ENCODE data around the gene DNAJC21. TPM values are rescaled to one million over a fixed set of nuclear protein-coding genes. Genes with fewer than 3 reads are reported as not detected.
A peak's percentile ranks its signal among the peaks of the same experiment; 100 is the strongest.

Gene DNAJC21
- total and polyA plus RNA-seq, 12 donors = 30.4 to 58.9 (median 48.8) TPM

- intact Hi-C loops (cut with DNase I) = loop anchor here in 3 of 10 donors (10.0 kb wide), 1 partner anchor 237 kb away; the partner anchor contains the start of gene RAI14 (in 3 of the 3)
- peak in 5 of 8 donors; percentile 28 to 65 (median 53) for ATAC-seq
These were observed 37.4 kb upstream of the DNAJC21 start for GRCh38 chr5:34891981-34892380.

GRCh38 chr5:34892414-34892813, 36.9 kb upstream of the DNAJC21 start:
- no peak overlapping the region for H3K27ac ChIP-seq
- no peak overlapping the region for H3K4me3 ChIP-seq
- H3K9me3 ChIP-seq = no peaks in the 10 kb centered on the region
- H3K36me3 ChIP-seq = peaks cover 0 to 7% (median 0%) of the 10 kb centered on the region in 9 donors
- 92 to 96% methylated on average over 6 of the region's 6 CpGs for WGBS, 2 donors
- no peaks in the 10 kb centered on the region for H3K4me1 ChIP-seq
- intact Hi-C loops (cut with DNase I) = loop anchor here in 3 of 10 donors (10.0 kb wide), 1 partner anchor 238 kb away; the partner anchor contains the start of gene RAI14 (in 3 of the 3)
- ATAC-seq (no peak), DNase-seq (no peak)
- TF ChIP-seq, protein P1, sequence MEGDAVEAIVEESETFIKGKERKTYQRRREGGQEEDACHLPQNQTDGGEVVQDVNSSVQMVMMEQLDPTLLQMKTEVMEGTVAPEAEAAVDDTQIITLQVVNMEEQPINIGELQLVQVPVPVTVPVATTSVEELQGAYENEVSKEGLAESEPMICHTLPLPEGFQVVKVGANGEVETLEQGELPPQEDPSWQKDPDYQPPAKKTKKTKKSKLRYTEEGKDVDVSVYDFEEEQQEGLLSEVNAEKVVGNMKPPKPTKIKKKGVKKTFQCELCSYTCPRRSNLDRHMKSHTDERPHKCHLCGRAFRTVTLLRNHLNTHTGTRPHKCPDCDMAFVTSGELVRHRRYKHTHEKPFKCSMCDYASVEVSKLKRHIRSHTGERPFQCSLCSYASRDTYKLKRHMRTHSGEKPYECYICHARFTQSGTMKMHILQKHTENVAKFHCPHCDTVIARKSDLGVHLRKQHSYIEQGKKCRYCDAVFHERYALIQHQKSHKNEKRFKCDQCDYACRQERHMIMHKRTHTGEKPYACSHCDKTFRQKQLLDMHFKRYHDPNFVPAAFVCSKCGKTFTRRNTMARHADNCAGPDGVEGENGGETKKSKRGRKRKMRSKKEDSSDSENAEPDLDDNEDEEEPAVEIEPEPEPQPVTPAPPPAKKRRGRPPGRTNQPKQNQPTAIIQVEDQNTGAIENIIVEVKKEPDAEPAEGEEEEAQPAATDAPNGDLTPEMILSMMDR (IDR thresholded peaks at IDR 0.05) = no peak
- H3K27me3 ChIP-seq = no peaks in the 10 kb centered on the region

More at GRCh38 chr5:34891981-34892380, 37.4 kb upstream of the DNAJC21 start:
- peaks cover 0 to 5% (median 0%) of the 10 kb centered on the region in 9 donors for H3K36me3 ChIP-seq
- H3K9me3 ChIP-seq = no peaks in the 10 kb centered on the region
- 67% methylated on average over 5 of the region's 5 CpGs for WGBS, 2 donors
- H3K4me1 ChIP-seq = no peaks in the 10 kb centered on the region
- no peak overlapping the region for H3K4me3 ChIP-seq
- no peaks in the 10 kb centered on the region for H3K27me3 ChIP-seq
- peak in 1 of 2 donors; percentile 31 for DNase-seq
- TF ChIP-seq, protein P1 (IDR thresholded peaks at IDR 0.05) = no peak
- no peak overlapping the region for H3K27ac ChIP-seq

- Histone ChIP-seq H3K4me3 (no peak overlapping the region), H3K36me3 (peaks cover 0 to 7% (median 0%) of the 10 kb centered on the region in 9 donors), H3K27me3 (no peaks in the 10 kb centered on the region), H3K4me1 (no peaks in the 10 kb centered on the region), H3K27ac (no peak overlapping the region), H3K9me3 (no peaks in the 10 kb centered on the region)
- TF ChIP-seq, protein P1 (IDR thresholded peaks at IDR 0.05) = no peak
- intact Hi-C loops (cut with DNase I) = loop anchor here in 8 of 10 donors (5.0 to 10.0 kb wide), 6 partner anchors 240 to 422 kb away; partner anchors contain the start of gene RAI14 (in 3 of the 8)
- DNase-seq (no peak), ATAC-seq (no peak)
- 98 to 99% methylated on average over 1 of the region's 1 CpG for WGBS, 2 donors
These were observed 34.6 kb upstream of the DNAJC21 start for GRCh38 chr5:34894716-34895115.

DNA sequence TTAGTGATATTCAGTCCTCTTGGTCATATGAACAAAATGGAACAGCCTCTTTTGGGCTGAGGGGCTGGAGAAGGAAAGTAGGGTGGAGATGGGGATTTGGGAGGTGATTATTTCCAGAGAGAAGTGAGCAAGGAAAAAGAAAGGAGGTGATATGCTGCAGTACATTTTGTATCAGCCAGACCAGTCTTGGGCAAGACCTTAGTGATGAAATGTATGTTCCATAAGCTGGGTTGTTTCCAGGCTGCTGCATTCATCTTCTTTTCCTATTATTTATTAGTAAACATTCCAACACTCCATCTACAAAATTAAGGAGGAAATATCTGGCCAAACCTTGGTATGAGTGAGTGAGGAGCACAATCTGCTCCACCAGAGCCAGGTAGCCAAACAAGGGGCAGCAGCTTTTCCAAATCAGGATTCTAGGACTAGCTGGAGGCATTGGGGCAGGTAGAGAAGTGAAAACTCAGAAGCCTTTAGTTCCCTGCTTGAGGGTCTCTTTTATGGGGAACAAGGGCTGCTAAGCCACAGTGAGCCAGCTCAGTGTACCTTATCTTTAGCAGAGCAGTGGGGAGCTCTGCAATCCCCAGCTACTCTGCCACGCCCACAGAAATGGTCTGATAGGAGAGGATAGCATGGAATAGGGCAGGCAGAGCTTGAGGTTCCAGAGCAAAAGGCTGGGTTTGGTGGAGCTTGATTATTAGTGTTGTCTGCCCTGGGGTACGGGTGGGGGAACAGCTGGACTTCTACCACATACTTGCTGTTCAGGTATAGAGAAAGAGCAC, 33.5 kb upstream of the DNAJC21 start:
- ATAC-seq (no peak), DNase-seq (no peak)
- WGBS, 2 donors = 92 to 93% methylated on average over 2 of the region's 2 CpGs
- H3K36me3 ChIP-seq = peaks cover 0 to 10% (median 0%) of the 10 kb centered on the region in 9 donors
- no peaks in the 10 kb centered on the region for H3K9me3 ChIP-seq
- H3K4me3 ChIP-seq = no peak overlapping the region
- TF ChIP-seq, protein P1 (IDR thresholded peaks at IDR 0.05) = no peak
- no peak overlapping the region for H3K27ac ChIP-seq
- H3K27me3 ChIP-seq = no peaks in the 10 kb centered on the region
- intact Hi-C loops (cut with DNase I) = loop anchor here in 8 of 10 donors (5.0 to 10.0 kb wide), 6 partner anchors 241 to 424 kb away; partner anchors contain the start of gene RAI14 (in 3 of the 8)
- no peaks in the 10 kb centered on the region for H3K4me1 ChIP-seq
